Measurements from ENCODE around the gene ZEB2. TPM values are rescaled to one million over a fixed set of nuclear protein-coding genes. Genes with fewer than 3 reads are reported as not detected.

The ZEB2 gene
- total and polyA plus RNA-seq, 2 of the 8 experiments (the other 6 are each of a cell fraction or from before 2014, with no cell fraction given) = 0.38 TPM; not detected in 1

DNA sequence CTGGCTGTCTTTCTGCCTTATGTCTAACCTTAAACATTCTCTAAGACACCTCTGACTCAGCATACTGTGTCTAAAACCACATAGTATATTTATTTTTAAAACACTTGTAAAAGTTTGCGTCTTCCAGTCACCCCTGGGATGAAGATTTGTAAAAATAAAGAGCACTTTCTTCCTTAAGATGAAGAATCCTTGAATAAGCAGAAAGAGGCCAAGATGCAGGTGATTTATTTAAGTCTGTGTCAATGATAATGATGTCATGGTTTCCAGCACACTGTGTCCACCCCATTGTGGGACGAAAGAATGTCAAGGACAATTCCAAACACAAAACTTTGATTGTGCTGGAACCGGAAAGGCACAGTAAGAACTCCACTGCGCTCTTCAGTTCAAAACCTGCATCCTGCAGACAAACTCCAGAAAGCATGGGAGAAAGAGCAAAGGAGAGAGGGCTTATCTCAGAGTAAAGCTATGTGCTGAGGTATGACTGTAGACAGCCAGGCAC lies 92.9 kb downstream of the ZEB2 start:
- Histone ChIP-seq H3K14ac (ENCODE audit: insufficient read length) (no peak overlapping the region), H2BK15ac (ENCODE audit: low read length) (no peak overlapping the region), H2AK5ac (ENCODE audit: low read depth, low read length) (no peak overlapping the region), H3K4ac (replicated peaks; ENCODE audit: insufficient read length, low read depth, low read length) (no peak overlapping the region), H3K27ac (ENCODE audit: low read depth, low read length) (no peak overlapping the region), H2BK5ac (ENCODE audit: low read depth, low read length) (no peak overlapping the region), H3K4me2 (ENCODE audit: insufficient read depth in 1 of 2, low read depth in 2 of 2, low read length in 2 of 2) (no peak overlapping the region), H3K36me3 (ENCODE audit: control insufficient read depth in 2 of 4, insufficient read depth in 4 of 4, low read length in 3 of 4) (no peaks in the 10 kb centered on the region; a peak in 1 of 8 replicates), H4K91ac (replicated peaks; ENCODE audit: insufficient read length, low read length) (no peak overlapping the region), H3K9me3 (ENCODE audit: insufficient read depth in 2 of 2, low read depth in 1 of 2, low read length in 1 of 2) (no peaks in the 10 kb centered on the region), H3K27me3 (replicated peaks in 1 of 4; ENCODE audit: control insufficient read depth in 3 of 4, extremely low read depth in 1 of 4, insufficient read depth in 3 of 4, low read length in 3 of 4) (no peaks in the 10 kb centered on the region), H3K23ac (ENCODE audit: insufficient read length) (no peak overlapping the region), H3K18ac (ENCODE audit: extremely low read depth, low read length) (no peak overlapping the region), H3K79me1 (ENCODE audit: low read depth, low read length) (no peaks in the 10 kb centered on the region), H2BK20ac (ENCODE audit: low read length) (no peak overlapping the region), H3K23me2 (ENCODE audit: low read depth, low read length) (no peaks in the 10 kb centered on the region), H3K56ac (replicated peaks; ENCODE audit: insufficient read length, low read depth, low read length) (no peak overlapping the region), H3K4me1 (replicated peaks in 1 of 4; ENCODE audit: control insufficient read depth in 3 of 4, insufficient read depth in 4 of 4, low read length in 3 of 4) (peaks cover 0 to 10% (median 3%) of the 10 kb centered on the region in 4 experiments; a peak in 4 of 7 replicates), H3K79me2 (ENCODE audit: control insufficient read depth in 1 of 2, insufficient read depth in 2 of 2, low read length in 2 of 2) (no peaks in the 10 kb centered on the region), H2BK12ac (ENCODE audit: low read depth, low read length) (no peak overlapping the region), H2AFZ (ENCODE audit: low read length) (no peak overlapping the region), H3K9ac (replicated peaks in 1 of 4; ENCODE audit: extremely low read depth in 1 of 4, low read depth in 3 of 4, low read length in 3 of 4) (no peak overlapping the region), H3K4me3 (ENCODE audit: extremely low read depth in 1 of 4, insufficient read depth in 2 of 4, low read depth in 3 of 4, low read length in 4 of 4) (no peak overlapping the region), H4K20me1 (replicated peaks in 1 of 2; ENCODE audit: control insufficient read depth in 1 of 2, insufficient read depth in 2 of 2, low read length in 2 of 2) (no peaks in the 10 kb centered on the region), H2BK120ac (replicated peaks; ENCODE audit: low read depth, low read length) (no peak overlapping the region), H4K5ac (ENCODE audit: insufficient read length, low read depth, low read length) (no peak overlapping the region), H4K8ac (ENCODE audit: extremely low read depth, insufficient read depth, low read length) (no peak overlapping the region)
- ChIA-PET POLR2A (ENCODE audit: partially characterized antibody) (no interaction called here), CTCF (ENCODE audit: partially characterized antibody) (no interaction called here)
- FAIRE-seq = no peak
- 78% methylated on average over 4 of the region's 4 CpGs; no CpG with 5 or more reads in 1 of the 2 experiments for WGBS, 2 experiments (ENCODE audit: extremely low coverage in 1 of 2, insufficient coverage in 1 of 2, insufficient read length in 1 of 2, insufficient replicate concordance in 2 of 2, low coverage in 1 of 2, low lambda C conversion rate in 2 of 2, missing lambda C conversion rate in 1 of 2)
- TF ChIP-seq ZNF274 (IDR thresholded peaks at IDR 0.05; ENCODE audit: borderline replicate concordance, extremely low read depth, low read length) (no peak), POLR2A (IDR thresholded peaks at IDR 0.05; ENCODE audit: control extremely low read depth in 1 of 2, low read depth in 2 of 2, low read length in 2 of 2) (no peak), CBX8 (IDR thresholded peaks at IDR 0.05; ENCODE audit: borderline replicate concordance, low read depth, low read length) (no peak), CHD1 (IDR thresholded peaks at IDR 0.05; ENCODE audit: low read depth, low read length) (no peak), TCF12 (IDR thresholded peaks at IDR 0.05; ENCODE audit: low read depth, low read length) (no peak), BCL11A (IDR thresholded peaks at IDR 0.05; ENCODE audit: low read depth in 2 of 2, low read length in 2 of 2) (no peak), TBP (IDR thresholded peaks at IDR 0.05; ENCODE audit: low read depth, low read length) (no peak)
- TF ChIP-seq, protein P1, sequence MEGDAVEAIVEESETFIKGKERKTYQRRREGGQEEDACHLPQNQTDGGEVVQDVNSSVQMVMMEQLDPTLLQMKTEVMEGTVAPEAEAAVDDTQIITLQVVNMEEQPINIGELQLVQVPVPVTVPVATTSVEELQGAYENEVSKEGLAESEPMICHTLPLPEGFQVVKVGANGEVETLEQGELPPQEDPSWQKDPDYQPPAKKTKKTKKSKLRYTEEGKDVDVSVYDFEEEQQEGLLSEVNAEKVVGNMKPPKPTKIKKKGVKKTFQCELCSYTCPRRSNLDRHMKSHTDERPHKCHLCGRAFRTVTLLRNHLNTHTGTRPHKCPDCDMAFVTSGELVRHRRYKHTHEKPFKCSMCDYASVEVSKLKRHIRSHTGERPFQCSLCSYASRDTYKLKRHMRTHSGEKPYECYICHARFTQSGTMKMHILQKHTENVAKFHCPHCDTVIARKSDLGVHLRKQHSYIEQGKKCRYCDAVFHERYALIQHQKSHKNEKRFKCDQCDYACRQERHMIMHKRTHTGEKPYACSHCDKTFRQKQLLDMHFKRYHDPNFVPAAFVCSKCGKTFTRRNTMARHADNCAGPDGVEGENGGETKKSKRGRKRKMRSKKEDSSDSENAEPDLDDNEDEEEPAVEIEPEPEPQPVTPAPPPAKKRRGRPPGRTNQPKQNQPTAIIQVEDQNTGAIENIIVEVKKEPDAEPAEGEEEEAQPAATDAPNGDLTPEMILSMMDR (IDR thresholded peaks at IDR 0.05; ENCODE audit: control extremely low read depth in 1 of 3, insufficient read depth in 1 of 3, low read depth in 1 of 3, low read length in 3 of 3) = no peak
- DNase-seq (ENCODE audit: low read depth in 1 of 2, low spot score in 2 of 2) = no peak
